Measurements from ENCODE around the gene PCDHGA12.

DNA sequence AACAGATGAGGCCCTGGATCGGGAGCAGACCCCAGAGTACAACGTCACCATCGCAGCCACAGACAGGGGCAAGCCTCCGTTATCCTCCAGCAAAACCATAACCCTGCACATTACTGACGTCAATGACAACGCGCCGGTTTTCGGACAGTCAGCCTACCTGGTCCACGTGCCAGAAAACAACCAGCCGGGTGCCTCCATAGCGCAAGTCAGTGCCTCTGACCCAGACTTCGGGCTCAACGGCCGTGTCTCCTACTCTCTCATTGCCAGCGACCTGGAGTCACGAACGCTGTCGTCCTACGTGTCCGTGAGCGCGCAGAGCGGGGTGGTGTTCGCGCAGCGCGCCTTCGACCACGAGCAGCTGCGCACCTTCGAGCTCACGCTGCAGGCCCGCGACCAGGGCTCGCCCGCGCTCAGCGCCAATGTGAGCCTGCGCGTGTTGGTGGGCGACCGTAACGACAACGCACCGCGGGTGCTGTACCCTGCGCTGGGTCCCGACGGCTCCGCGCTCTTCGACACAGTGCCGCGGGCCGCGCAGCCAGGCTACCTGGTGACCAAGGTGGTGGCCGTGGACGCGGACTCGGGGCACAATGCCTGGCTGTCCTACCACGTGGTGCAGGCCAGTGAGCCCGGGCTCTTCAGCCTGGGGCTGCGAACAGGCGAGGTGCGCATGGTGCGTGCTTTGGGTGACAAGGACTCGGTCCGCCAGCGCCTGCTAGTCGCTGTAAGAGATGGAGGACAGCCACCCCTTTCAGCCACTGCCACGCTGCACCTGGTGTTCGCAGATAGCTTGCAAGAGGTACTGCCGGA, 11.0 kb upstream of the PCDHGA12 start:
- TF ChIP-seq POLR2AphosphoS5 (IDR thresholded peaks at IDR 0.05; ENCODE audit: low read depth, low read length) (no peak), POLR2A (IDR thresholded peaks at IDR 0.05; ENCODE audit: low read depth, low read length) (no peak), TAF1 (IDR thresholded peaks at IDR 0.05; ENCODE audit: borderline replicate concordance, low read depth, low read length) (no peak)
